Esophagus muscularis mucosa (tissue), 3 donors: ENCODE measurements around the gene UBAC2.

Experiments used
- POLR2A ChIP-seq: fragments of 450-650 bp; IDR thresholded peaks from one replicate; pipeline ENCODE4 v1.6.1; 2017; ENCODE audit warnings: antibody characterized with exemption, moderate library complexity, mild to moderate bottlenecking, low read depth
- POLR2AphosphoS5 ChIP-seq, 2 donors: sonication (generic); formaldehyde crosslinking; IDR thresholded peaks; one replicate each; pipeline ENCODE4 v1.6.1; 2017; ENCODE audit warnings: antibody characterized with exemption in 2 of 2
- TF ChIP-seq, protein P1 (sequence below), 3 experiments: fragments of 200-600 bp in 2 of 3; fragments of 450-650 bp in 1 of 3; sonication (generic) in 2 of 3; IDR thresholded peaks; one replicate each; pipeline ENCODE4 v1.5.1; 2017 to 2019; ENCODE audit warnings: antibody characterized with exemption in 3 of 3, mild to moderate bottlenecking in 2 of 3, moderate library complexity in 1 of 3

DNA sequence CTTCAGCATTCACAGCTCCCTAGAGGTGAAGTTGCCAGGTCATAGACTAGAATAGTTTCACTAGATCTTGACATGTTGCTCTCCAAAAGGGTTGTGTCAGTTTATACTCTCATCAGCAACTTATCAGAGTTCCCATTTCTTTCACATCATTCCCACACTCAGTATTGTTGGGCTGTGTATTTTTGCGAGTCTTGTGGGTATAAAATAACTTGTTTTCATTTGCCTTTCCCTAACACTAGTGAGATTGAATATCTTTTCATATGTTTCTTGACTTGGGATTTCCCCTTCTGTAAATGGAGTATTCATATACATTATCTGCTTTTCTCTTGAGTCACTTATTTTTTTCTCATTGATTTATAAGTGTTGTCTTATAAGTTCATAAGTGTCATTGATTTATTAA lies 161.7 kb downstream of the UBAC2 start:
- TF ChIP-seq, protein P1, sequence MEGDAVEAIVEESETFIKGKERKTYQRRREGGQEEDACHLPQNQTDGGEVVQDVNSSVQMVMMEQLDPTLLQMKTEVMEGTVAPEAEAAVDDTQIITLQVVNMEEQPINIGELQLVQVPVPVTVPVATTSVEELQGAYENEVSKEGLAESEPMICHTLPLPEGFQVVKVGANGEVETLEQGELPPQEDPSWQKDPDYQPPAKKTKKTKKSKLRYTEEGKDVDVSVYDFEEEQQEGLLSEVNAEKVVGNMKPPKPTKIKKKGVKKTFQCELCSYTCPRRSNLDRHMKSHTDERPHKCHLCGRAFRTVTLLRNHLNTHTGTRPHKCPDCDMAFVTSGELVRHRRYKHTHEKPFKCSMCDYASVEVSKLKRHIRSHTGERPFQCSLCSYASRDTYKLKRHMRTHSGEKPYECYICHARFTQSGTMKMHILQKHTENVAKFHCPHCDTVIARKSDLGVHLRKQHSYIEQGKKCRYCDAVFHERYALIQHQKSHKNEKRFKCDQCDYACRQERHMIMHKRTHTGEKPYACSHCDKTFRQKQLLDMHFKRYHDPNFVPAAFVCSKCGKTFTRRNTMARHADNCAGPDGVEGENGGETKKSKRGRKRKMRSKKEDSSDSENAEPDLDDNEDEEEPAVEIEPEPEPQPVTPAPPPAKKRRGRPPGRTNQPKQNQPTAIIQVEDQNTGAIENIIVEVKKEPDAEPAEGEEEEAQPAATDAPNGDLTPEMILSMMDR (IDR thresholded peaks at IDR 0.05), result no peak
- TF ChIP-seq POLR2A (no peak), POLR2AphosphoS5 (IDR thresholded peaks at IDR 0.05) (no peak)
